GM12878 (cell line): ENCODE results near the gene TAF6L.

Source experiments
- ATF3 ChIP-seq: IDR thresholded peaks from 2 replicates; pipeline ENCODE4 v1.6.1; 2011; ENCODE audit warnings: low read depth, mild to moderate bottlenecking, low read length, moderate library complexity, borderline replicate concordance; ENCODE audit errors: extremely low read depth
- BCL11A ChIP-seq: IDR thresholded peaks from 2 replicates; pipeline ENCODE4 v1.6.1; 2011; ENCODE audit warnings: low read depth, low read length
- EZH2 ChIP-seq: IDR thresholded peaks from 2 replicates; pipeline ENCODE4 v1.6.1; 2012; ENCODE audit warnings: low read depth, mild to moderate bottlenecking, control low read depth, inconsistent platforms, low read length, borderline replicate concordance; ENCODE audit not compliant: control insufficient read depth
- FOS ChIP-seq: IDR thresholded peaks from 3 replicates; pipeline ENCODE4 v1.6.1; 2011; ENCODE audit warnings: borderline replicate concordance; ENCODE audit not compliant: insufficient read length; ENCODE audit errors: extremely low read depth
- FOXK2 ChIP-seq: fragments of 450-650 bp; IDR thresholded peaks from 2 replicates; pipeline ENCODE4 v1.6.1; 2017; ENCODE audit warnings: mild to moderate bottlenecking, moderate library complexity
- HCFC1 ChIP-seq: fragments of 150-350 bp; IDR thresholded peaks from 2 replicates; pipeline ENCODE4 v1.6.1; 2014; ENCODE audit warnings: low read length
- HDGF ChIP-seq: fragments of 450-650 bp; IDR thresholded peaks from 2 replicates; pipeline ENCODE4 v1.6.1; 2016; ENCODE audit warnings: antibody characterized with exemption
- NRF1 ChIP-seq: conservative IDR thresholded peaks from 2 replicates; pipeline ENCODE4 v1.6.1; 2011; ENCODE audit warnings: mild to moderate bottlenecking, low read depth, low read length, improper control_type of control experiment
- POLR2AphosphoS5 ChIP-seq: IDR thresholded peaks from 2 replicates; pipeline ENCODE4 v1.6.1; 2011; ENCODE audit warnings: mild to moderate bottlenecking, low read length, inconsistent platforms
- RELA ChIP-seq: fragments of 450-650 bp; IDR thresholded peaks from 2 replicates; pipeline ENCODE4 v1.8.0; 2014; ENCODE audit warnings: borderline replicate concordance; ENCODE audit not compliant: partially characterized antibody
- SPI1 ChIP-seq: IDR thresholded peaks from 2 replicates; pipeline ENCODE4 v1.6.1; 2011; ENCODE audit warnings: low read depth, mild to moderate bottlenecking, low read length, moderate library complexity, borderline replicate concordance; ENCODE audit not compliant: insufficient read depth
- TF ChIP-seq, protein P1 (sequence below), 3 experiments: IDR thresholded peaks in 2 of 3; conservative IDR thresholded peaks in 1 of 3; 2 replicates each; pipeline ENCODE4 v1.5.1; 2011; ENCODE audit warnings: low read depth in 3 of 3, low read length in 3 of 3, mild to moderate bottlenecking in 3 of 3, control low read depth in 2 of 3, moderate library complexity in 2 of 3, inconsistent platforms in 1 of 3, mixed read lengths in 1 of 3; ENCODE audit not compliant: control insufficient read depth in 2 of 3, insufficient read depth in 1 of 3; ENCODE audit errors: extremely low read depth in 1 of 3
- TF ChIP-seq, protein P2 (sequence below): IDR thresholded peaks from 2 replicates; pipeline ENCODE4 v1.6.1; 2012; ENCODE audit warnings: mild to moderate bottlenecking, low read depth, low read length

- TF ChIP-seq FOS (no peak), BCL11A (no peak), POLR2AphosphoS5 (no peak), HDGF (no peak), SPI1 (no peak), HCFC1 (no peak), RELA (no peak), ATF3 (no peak), FOXK2 (no peak), NRF1 (no peak), EZH2 (no peak)
- TF ChIP-seq, protein P1, sequence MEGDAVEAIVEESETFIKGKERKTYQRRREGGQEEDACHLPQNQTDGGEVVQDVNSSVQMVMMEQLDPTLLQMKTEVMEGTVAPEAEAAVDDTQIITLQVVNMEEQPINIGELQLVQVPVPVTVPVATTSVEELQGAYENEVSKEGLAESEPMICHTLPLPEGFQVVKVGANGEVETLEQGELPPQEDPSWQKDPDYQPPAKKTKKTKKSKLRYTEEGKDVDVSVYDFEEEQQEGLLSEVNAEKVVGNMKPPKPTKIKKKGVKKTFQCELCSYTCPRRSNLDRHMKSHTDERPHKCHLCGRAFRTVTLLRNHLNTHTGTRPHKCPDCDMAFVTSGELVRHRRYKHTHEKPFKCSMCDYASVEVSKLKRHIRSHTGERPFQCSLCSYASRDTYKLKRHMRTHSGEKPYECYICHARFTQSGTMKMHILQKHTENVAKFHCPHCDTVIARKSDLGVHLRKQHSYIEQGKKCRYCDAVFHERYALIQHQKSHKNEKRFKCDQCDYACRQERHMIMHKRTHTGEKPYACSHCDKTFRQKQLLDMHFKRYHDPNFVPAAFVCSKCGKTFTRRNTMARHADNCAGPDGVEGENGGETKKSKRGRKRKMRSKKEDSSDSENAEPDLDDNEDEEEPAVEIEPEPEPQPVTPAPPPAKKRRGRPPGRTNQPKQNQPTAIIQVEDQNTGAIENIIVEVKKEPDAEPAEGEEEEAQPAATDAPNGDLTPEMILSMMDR (IDR thresholded peaks at IDR 0.05 in 2 of 3, conservative IDR thresholded peaks at IDR 0.05 in 1 of 3; ENCODE audit: control insufficient read depth in 2 of 3, extremely low read depth in 1 of 3, insufficient read depth in 1 of 3, low read depth in 3 of 3, low read length in 3 of 3) = no peak
- TF ChIP-seq, protein P2, sequence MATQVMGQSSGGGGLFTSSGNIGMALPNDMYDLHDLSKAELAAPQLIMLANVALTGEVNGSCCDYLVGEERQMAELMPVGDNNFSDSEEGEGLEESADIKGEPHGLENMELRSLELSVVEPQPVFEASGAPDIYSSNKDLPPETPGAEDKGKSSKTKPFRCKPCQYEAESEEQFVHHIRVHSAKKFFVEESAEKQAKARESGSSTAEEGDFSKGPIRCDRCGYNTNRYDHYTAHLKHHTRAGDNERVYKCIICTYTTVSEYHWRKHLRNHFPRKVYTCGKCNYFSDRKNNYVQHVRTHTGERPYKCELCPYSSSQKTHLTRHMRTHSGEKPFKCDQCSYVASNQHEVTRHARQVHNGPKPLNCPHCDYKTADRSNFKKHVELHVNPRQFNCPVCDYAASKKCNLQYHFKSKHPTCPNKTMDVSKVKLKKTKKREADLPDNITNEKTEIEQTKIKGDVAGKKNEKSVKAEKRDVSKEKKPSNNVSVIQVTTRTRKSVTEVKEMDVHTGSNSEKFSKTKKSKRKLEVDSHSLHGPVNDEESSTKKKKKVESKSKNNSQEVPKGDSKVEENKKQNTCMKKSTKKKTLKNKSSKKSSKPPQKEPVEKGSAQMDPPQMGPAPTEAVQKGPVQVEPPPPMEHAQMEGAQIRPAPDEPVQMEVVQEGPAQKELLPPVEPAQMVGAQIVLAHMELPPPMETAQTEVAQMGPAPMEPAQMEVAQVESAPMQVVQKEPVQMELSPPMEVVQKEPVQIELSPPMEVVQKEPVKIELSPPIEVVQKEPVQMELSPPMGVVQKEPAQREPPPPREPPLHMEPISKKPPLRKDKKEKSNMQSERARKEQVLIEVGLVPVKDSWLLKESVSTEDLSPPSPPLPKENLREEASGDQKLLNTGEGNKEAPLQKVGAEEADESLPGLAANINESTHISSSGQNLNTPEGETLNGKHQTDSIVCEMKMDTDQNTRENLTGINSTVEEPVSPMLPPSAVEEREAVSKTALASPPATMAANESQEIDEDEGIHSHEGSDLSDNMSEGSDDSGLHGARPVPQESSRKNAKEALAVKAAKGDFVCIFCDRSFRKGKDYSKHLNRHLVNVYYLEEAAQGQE = no peak
Measured at GRCh38 chr11:62806611-62807121, 35.5 kb downstream of the TAF6L start.
